BE2C (cell line): ENCODE data around the gene RXRA.

Experiments used
- DNase-seq: peaks from one replicate; pipeline ENCODE4 v3.0.0-alpha.2; 2020
- H3K27me3 ChIP-seq: fragments of 250-450 bp; sonication (Bioruptor Pico); 2 replicates; pipeline ENCODE4 v1.5.1; 2020; ENCODE audit warnings: mild to moderate bottlenecking
- H3K36me3 ChIP-seq: fragments of 250-450 bp; sonication (Bioruptor Pico); 2 replicates; pipeline ENCODE4 v1.5.1; 2020; ENCODE audit warnings: mild to moderate bottlenecking
- H3K4me1 ChIP-seq: fragments of 250-450 bp; sonication (Bioruptor Pico); 2 replicates; pipeline ENCODE4 v1.5.1; 2020
- H3K4me3 ChIP-seq: 2 replicates; pipeline ENCODE4 v1.5.1; 2011; ENCODE audit warnings: low read depth, low read length
- H3K9me3 ChIP-seq: fragments of 250-450 bp; sonication (Bioruptor Pico); 2 replicates; pipeline ENCODE4 v1.5.1; 2020
- TF ChIP-seq, protein P1 (sequence below): IDR thresholded peaks from 2 replicates; pipeline ENCODE4 v1.5.1; 2012; ENCODE audit warnings: mild to moderate bottlenecking, low read depth, low read length

The RXRA gene

GRCh38 chr9:134365115-134365596 lies 38.9 kb downstream of the RXRA start:
- H3K4me3 ChIP-seq, result no peak overlapping the region
- no peaks in the 10 kb centered on the region for H3K36me3 ChIP-seq
- TF ChIP-seq, protein P1, sequence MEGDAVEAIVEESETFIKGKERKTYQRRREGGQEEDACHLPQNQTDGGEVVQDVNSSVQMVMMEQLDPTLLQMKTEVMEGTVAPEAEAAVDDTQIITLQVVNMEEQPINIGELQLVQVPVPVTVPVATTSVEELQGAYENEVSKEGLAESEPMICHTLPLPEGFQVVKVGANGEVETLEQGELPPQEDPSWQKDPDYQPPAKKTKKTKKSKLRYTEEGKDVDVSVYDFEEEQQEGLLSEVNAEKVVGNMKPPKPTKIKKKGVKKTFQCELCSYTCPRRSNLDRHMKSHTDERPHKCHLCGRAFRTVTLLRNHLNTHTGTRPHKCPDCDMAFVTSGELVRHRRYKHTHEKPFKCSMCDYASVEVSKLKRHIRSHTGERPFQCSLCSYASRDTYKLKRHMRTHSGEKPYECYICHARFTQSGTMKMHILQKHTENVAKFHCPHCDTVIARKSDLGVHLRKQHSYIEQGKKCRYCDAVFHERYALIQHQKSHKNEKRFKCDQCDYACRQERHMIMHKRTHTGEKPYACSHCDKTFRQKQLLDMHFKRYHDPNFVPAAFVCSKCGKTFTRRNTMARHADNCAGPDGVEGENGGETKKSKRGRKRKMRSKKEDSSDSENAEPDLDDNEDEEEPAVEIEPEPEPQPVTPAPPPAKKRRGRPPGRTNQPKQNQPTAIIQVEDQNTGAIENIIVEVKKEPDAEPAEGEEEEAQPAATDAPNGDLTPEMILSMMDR, result no peak
- no peaks in the 10 kb centered on the region for H3K27me3 ChIP-seq
- H3K4me1 ChIP-seq, result peaks cover 45% of the 10 kb centered on the region
- no peaks in the 10 kb centered on the region for H3K9me3 ChIP-seq
- no peak for DNase-seq

DNA sequence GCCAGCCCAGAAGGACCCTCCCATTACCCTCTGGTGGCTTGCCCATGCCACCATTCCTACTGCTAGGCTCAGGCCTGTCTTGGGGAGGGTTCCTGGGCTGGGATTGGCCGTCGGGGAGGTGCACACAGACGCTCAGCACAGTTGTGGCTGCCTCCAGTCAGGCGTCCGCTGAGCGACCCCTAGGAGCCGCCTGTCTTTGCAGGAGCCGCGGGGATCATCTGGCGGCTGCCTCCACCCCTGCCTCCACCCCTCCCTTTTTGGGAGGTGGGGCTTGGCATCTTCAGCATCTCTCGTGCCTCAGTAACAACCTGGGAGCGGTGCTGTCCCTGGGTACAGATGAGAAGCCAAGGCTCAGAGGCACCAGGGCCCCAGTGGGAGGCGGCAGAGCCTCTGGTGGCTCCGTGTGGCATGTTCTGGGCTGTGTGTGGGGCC lies 39.6 kb downstream of the RXRA start:
- TF ChIP-seq, protein P1, result no peak; the same call in 1 of the 2 replicates

GRCh38 chr9:134366223-134367031 lies 40.2 kb downstream of the RXRA start:
- H3K9me3 ChIP-seq, result no peaks in the 10 kb centered on the region

More for the DNA sequence above, 39.6 kb downstream of the RXRA start:
- peak; percentile 81 for DNase-seq
- H3K27me3 ChIP-seq, result no peaks in the 10 kb centered on the region
- H3K9me3 ChIP-seq, result no peaks in the 10 kb centered on the region
- no peaks in the 10 kb centered on the region for H3K36me3 ChIP-seq
- peaks cover 40% of the 10 kb centered on the region for H3K4me1 ChIP-seq
- H3K4me3 ChIP-seq, result peak overlapping the region; percentile 14; the same call in 1 of the 2 replicates

DNA sequence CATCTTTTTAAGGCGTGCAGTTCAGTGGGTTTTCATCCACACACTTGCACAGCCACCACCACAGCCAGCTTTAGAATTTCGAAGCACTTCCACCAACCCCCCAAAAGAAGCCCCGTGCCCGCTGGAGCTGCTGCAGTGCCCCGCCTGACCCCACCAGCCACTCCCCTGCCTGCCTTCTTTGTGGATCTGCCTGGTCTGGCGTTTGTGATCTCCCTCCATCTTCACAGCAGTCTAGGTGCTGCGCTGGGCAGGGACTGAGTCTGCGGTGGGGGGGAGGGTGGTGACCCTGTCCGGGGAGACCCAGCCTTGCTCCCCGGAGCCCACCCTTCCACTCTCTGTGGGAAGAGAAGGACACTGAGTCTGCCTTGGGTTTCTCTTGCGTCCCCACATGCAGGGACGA lies 40.8 kb downstream of the RXRA start:
- TF ChIP-seq, protein P1, result no peak
- Histone ChIP-seq H3K4me1 (peaks cover 40% of the 10 kb centered on the region), H3K4me3 (no peak overlapping the region), H3K27me3 (no peaks in the 10 kb centered on the region), H3K9me3 (no peaks in the 10 kb centered on the region), H3K36me3 (no peaks in the 10 kb centered on the region)
- DNase-seq, result no peak

More at GRCh38 chr9:134366223-134367031, 40.2 kb downstream of the RXRA start:
- no peaks in the 10 kb centered on the region for H3K27me3 ChIP-seq
- H3K4me1 ChIP-seq, result peaks cover 40% of the 10 kb centered on the region
- H3K36me3 ChIP-seq, result no peaks in the 10 kb centered on the region
- H3K4me3 ChIP-seq, result peak overlapping the region; percentile 35
- DNase-seq, result peak; percentile 92
- TF ChIP-seq, protein P1, result no peak

DNA sequence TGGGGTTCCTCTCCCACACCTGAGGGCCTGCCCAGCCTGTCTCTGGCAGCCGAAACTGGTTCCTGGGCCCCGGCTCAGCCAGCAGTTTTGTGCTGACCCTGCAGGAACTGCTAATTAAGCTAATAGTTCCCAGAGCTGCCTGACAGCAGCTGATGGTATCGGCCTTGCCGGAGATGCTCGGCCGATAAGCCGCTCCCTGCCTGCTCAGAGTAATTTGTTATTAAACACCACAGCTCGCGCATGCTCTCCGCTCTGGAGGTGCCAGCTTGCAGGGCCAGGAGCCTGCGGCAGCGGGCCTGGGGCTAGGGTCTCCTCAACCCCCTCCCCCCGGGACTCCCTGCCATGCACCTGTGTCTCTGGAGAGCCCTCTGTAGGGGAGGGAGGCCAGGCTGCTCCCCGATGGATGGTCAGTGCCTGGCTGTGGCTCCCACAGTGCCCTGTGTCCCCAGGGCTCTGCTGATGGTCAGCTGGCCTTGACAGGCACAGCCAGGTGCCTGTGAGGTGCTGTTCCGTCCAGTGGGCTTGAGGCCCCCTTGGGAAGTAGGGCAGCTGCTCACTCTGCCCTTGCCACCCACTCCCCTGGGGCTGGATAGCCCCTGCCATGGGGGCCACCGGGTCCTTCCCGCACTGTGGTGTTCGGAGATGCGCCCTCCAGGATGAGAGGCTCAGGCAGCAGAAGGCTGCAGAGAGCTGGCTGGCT lies 41.7 kb downstream of the RXRA start:
- H3K27me3 ChIP-seq, result no peaks in the 10 kb centered on the region
- TF ChIP-seq, protein P1, result no peak
- H3K9me3 ChIP-seq, result no peaks in the 10 kb centered on the region
- H3K4me3 ChIP-seq, result peak overlapping the region; percentile 4; the same call in 1 of the 2 replicates
- DNase-seq, result peak; percentile 58
- H3K4me1 ChIP-seq, result peaks cover 40% of the 10 kb centered on the region
- no peaks in the 10 kb centered on the region for H3K36me3 ChIP-seq
